GM18951 (cell line): Measurements from ENCODE around the gene IL22RA2.

Experiments used
- POLR2A ChIP-seq: IDR thresholded peaks from 4 replicates; pipeline ENCODE4 v1.6.1; 2011; ENCODE audit warnings: mild to moderate bottlenecking; ENCODE audit not compliant: insufficient read length, insufficient read depth; ENCODE audit errors: extremely low read depth
- in situ Hi-C: fragments of 300-500 bp; cut with MboI; formaldehyde crosslinking; loops from one replicate; pipeline ENCODE4 v1.12.0; 2022; ENCODE audit warnings: low sequenced_read_pairs, mixed read lengths, inconsistent platforms; ENCODE audit not compliant: unreplicated experiment

Gene IL22RA2

GRCh38 chr6:137099689-137100403 lies 73.6 kb downstream of the IL22RA2 start:
- no peak for TF ChIP-seq POLR2A
- in situ Hi-C loops = loop anchor here (10.0 to 25.0 kb wide), 2 partner anchors 65 to 537 kb away; no protein-coding TSS in a partner anchor

- TF ChIP-seq POLR2A = no peak
- in situ Hi-C loops = loop anchor here (25.0 kb wide), 1 partner anchor 540 kb away; no protein-coding TSS in a partner anchor
These were observed 75.9 kb downstream of the IL22RA2 start for GRCh38 chr6:137097526-137097925.

- in situ Hi-C loops = loop anchor here (25.0 kb wide), 1 partner anchor 540 kb away; no protein-coding TSS in a partner anchor
- TF ChIP-seq POLR2A = no peak
These were observed 76.4 kb downstream of the IL22RA2 start for GRCh38 chr6:137097057-137097456.

- in situ Hi-C loops = loop anchor here (25.0 kb wide), 1 partner anchor 542 kb away; no protein-coding TSS in a partner anchor
- TF ChIP-seq POLR2A = no peak
These were observed 77.7 kb downstream of the IL22RA2 start for GRCh38 chr6:137095651-137096238.

- in situ Hi-C loops = loop anchor here (25.0 kb wide), 1 partner anchor 542 kb away; no protein-coding TSS in a partner anchor
- TF ChIP-seq POLR2A = no peak
These were observed 78.4 kb downstream of the IL22RA2 start for GRCh38 chr6:137095093-137095492.

GRCh38 chr6:137094411-137095008 lies 78.9 kb downstream of the IL22RA2 start:
- in situ Hi-C loops = loop anchor here (5.0 to 25.0 kb wide), 2 partner anchors 223 to 543 kb away; no protein-coding TSS in a partner anchor
- no peak for TF ChIP-seq POLR2A
